Endothelial cell of umbilical vein (primary cell): ENCODE results near the gene HEXIM1. TPM values are rescaled to one million over a fixed set of nuclear protein-coding genes. Genes with fewer than 3 reads are reported as not detected.

Experiments used
- BruUV-seq: library from RNA; stranded (reverse); fragments of 400-500 nt; replicated peaks from 2 replicates; lab custom pipeline; 2021; lab: Mats Ljungman, UMichigan
- CTCF ChIA-PET: fragments of 300-600, 350-600 bp; sonication (Branson Sonifier 250); formaldehyde crosslinking; loops from one replicate; lab custom pipeline; 2021; ENCODE audit warnings: antibody characterized with exemption, inconsistent platforms; lab: Charles Lee
- POLR2A ChIA-PET: fragments of 300-600, 350-600 bp; sonication (Branson Sonifier 250); formaldehyde crosslinking; loops from one replicate; lab custom pipeline; 2021; ENCODE audit warnings: antibody characterized with exemption, inconsistent platforms; lab: Charles Lee
- DNase-seq: peaks from one replicate; pipeline ENCODE4 v3.0.0-alpha.2; 2011; ENCODE audit warnings: low read depth, low spot score
- FAIRE-seq: peaks from 2 replicates; lab custom pipeline; 2011; peaks lifted over from hg19 to GRCh38; lab: Jason Lieb, UNC
- H2AFZ ChIP-seq: 2 replicates; pipeline ENCODE4 v1.6.0; 2012; ENCODE audit warnings: low read depth, low read length, control low read depth, inconsistent platforms
- H3K27ac ChIP-seq: 2 replicates; pipeline ENCODE4 v1.5.1; 2011; ENCODE audit warnings: low read depth, mild to moderate bottlenecking, control low read depth, low read length, moderate library complexity; ENCODE audit not compliant: insufficient read depth
- H3K27me3 ChIP-seq, 2 experiments: 2 replicates each; pipeline versions ENCODE4 v1.6.0 to v1.6.1; 2011; ENCODE audit warnings: low read length in 2 of 2, mixed read lengths in 1 of 2; ENCODE audit not compliant: control insufficient read depth in 2 of 2, insufficient read depth in 2 of 2
- H3K36me3 ChIP-seq, 2 experiments: 2 replicates in 1 of 2; 3 replicates in 1 of 2; pipeline ENCODE4 v1.5.1; 2011; ENCODE audit warnings: low read length in 2 of 2, mild to moderate bottlenecking in 1 of 2, moderate library complexity in 1 of 2; ENCODE audit not compliant: control insufficient read depth in 2 of 2, insufficient read depth in 2 of 2; ENCODE audit errors: extremely low read depth in 1 of 2
- H3K4me1 ChIP-seq: 3 replicates; pipeline ENCODE4 v1.5.1; 2011; ENCODE audit warnings: mild to moderate bottlenecking, low read length; ENCODE audit not compliant: control insufficient read depth, insufficient read depth; ENCODE audit errors: extremely low read depth
- H3K4me2 ChIP-seq: 2 replicates; pipeline ENCODE4 v1.6.1; 2011; ENCODE audit warnings: low read length, control low read depth, mixed read lengths; ENCODE audit not compliant: insufficient read depth
- H3K4me3 ChIP-seq, 3 experiments: fragments of 200-600 bp in 1 of 3; sonication (generic), shearing (Covaris generic) in 1 of 3; replicated peaks in 1 of 3; 2 replicates each; pipeline ENCODE4 v1.5.1; 2011 to 2016; ENCODE audit warnings: control low read depth in 3 of 3, low read length in 3 of 3, mild to moderate bottlenecking in 2 of 3, inconsistent platforms in 1 of 3, low read depth in 1 of 3, moderate library complexity in 1 of 3; ENCODE audit not compliant: insufficient read depth in 1 of 3
- H3K79me2 ChIP-seq: 2 replicates; pipeline ENCODE4 v1.6.0; 2012; ENCODE audit warnings: low read length, inconsistent platforms; ENCODE audit not compliant: control insufficient read depth, insufficient read depth
- H3K9ac ChIP-seq: replicated peaks from 2 replicates; pipeline ENCODE3; 2011; ENCODE audit warnings: low read length, control low read depth; ENCODE audit not compliant: insufficient read depth; ENCODE audit errors: extremely low read depth
- H3K9me1 ChIP-seq: replicated peaks from 3 replicates; pipeline ENCODE4 v1.6.0; 2011; ENCODE audit warnings: mild to moderate bottlenecking, low read length; ENCODE audit not compliant: control insufficient read depth, insufficient read depth; ENCODE audit errors: extremely low read depth
- H3K9me3 ChIP-seq: replicated peaks from 2 replicates; pipeline ENCODE4 v1.5.1; 2012; ENCODE audit warnings: low read length, inconsistent platforms; ENCODE audit not compliant: control insufficient read depth, insufficient read depth
- H4K20me1 ChIP-seq: replicated peaks from 2 replicates; pipeline ENCODE3; 2011; ENCODE audit warnings: mild to moderate bottlenecking, low read length; ENCODE audit not compliant: control insufficient read depth, insufficient read depth; ENCODE audit errors: extremely low read depth
- EZH2 ChIP-seq: IDR thresholded peaks from 2 replicates; pipeline ENCODE4 v1.6.1; 2012; ENCODE audit warnings: borderline replicate concordance, low read depth, mild to moderate bottlenecking, moderate library complexity, low read length, inconsistent platforms; ENCODE audit not compliant: severe bottlenecking
- FOS ChIP-seq: IDR thresholded peaks from 2 replicates; pipeline ENCODE4 v1.6.1; 2011; ENCODE audit warnings: mild to moderate bottlenecking, low read length, moderate library complexity, borderline replicate concordance; ENCODE audit not compliant: insufficient read depth
- GATA2 ChIP-seq: IDR thresholded peaks from 2 replicates; pipeline ENCODE4 v1.7.0; 2011; ENCODE audit warnings: low read depth, mild to moderate bottlenecking, moderate library complexity, mixed read lengths, low read length; ENCODE audit not compliant: insufficient read length, insufficient read depth
- JUN ChIP-seq: IDR thresholded peaks from 2 replicates; pipeline ENCODE4 v1.6.1; 2011; ENCODE audit warnings: borderline replicate concordance, low read depth; ENCODE audit not compliant: insufficient read length, insufficient read depth
- MYC ChIP-seq: IDR thresholded peaks from one replicate; pipeline ENCODE4 v1.6.1; 2011; ENCODE audit warnings: mild to moderate bottlenecking, low read depth, low read length
- POLR2A ChIP-seq: IDR thresholded peaks from 2 replicates; pipeline ENCODE4 v1.6.1; 2012; ENCODE audit warnings: low read depth, mild to moderate bottlenecking, control low read depth, low read length
- POLR2AphosphoS5 ChIP-seq: IDR thresholded peaks from 2 replicates; pipeline ENCODE4 v1.6.1; 2012; ENCODE audit warnings: low read depth, mild to moderate bottlenecking, control low read depth, low read length, moderate library complexity; ENCODE audit not compliant: insufficient read depth
- dilution Hi-C: fragments of 300-500 bp; cut with MboI; formaldehyde crosslinking; loops from one replicate; pipeline ENCODE4 v1.15.0; 2019; ENCODE audit warnings: low sequenced_read_pairs; ENCODE audit not compliant: extremely low pct_ligation_motif_present
- intact Hi-C: fragments of 100-400 bp; cut with micrococcal nuclease; formaldehyde crosslinking; loops from one replicate; pipeline ENCODE4 v1.10.0; 2022
- polyA plus RNA-seq, 4 experiments: library from polyadenylated mRNA; depleted of rRNA in 3 of 4; stranded (reverse) in 3 of 4; unstranded in 1 of 4; fragments of >200 nt; gene quantifications; 2 replicates each; pipeline versions ENCODE4 v1.2.1 to v1.2.3, GENCODE V29; 2011 to 2012; ENCODE audit warnings: missing spikeins in 1 of 4
- total RNA-seq: library from RNA; stranded (reverse); gene quantifications from 2 replicates; pipeline ENCODE4 v1.2.3, GENCODE V29; 2021
- TF ChIP-seq, protein P1 (sequence below): IDR thresholded peaks from 2 replicates; pipeline ENCODE4 v1.6.1; 2011; ENCODE audit not compliant: insufficient read depth, insufficient read length
- TF ChIP-seq, protein P2 (sequence below), 2 donors: IDR thresholded peaks; 1 replicate in 1 of 2; 2 replicates in 1 of 2; pipeline ENCODE4 v1.5.1; 2011; ENCODE audit warnings: low read length in 2 of 2, mild to moderate bottlenecking in 2 of 2, moderate library complexity in 2 of 2, control low read depth in 1 of 2, inconsistent platforms in 1 of 2, low read depth in 1 of 2; ENCODE audit not compliant: insufficient read depth in 1 of 2; ENCODE audit errors: extremely low read depth in 1 of 2

The HEXIM1 gene
- total and polyA plus RNA-seq, 2 donors (not counting 3 experiments of a cell fraction or from before 2014, with no cell fraction given), result 7.0 to 20.0 TPM

DNA sequence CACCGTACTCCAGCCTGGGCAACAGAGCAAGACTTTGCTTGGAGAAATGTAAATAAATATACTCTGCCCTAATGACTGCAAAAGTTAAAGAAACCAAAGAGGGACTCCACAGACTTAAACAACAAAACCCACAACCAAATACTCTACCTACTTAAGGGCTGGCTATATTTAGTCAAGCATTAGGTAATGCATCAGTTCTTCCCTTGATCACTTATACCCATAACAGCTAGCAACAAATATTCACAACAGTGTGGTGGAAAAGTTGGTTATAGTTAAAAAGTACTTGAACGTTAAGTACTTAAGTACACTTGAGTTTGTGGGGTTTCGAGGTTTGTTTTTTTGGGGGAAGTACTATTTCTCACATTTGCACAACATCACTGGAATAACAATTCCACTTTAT lies 8.0 kb downstream of the HEXIM1 start:
- Histone ChIP-seq H3K4me1 (peaks cover 31% of the 10 kb centered on the region), H3K9me3 (no peaks in the 10 kb centered on the region), H3K4me2 (no peak overlapping the region), H3K9me1 (no peaks in the 10 kb centered on the region), H2AFZ (no peak overlapping the region), H3K36me3 (no peaks in the 10 kb centered on the region), H3K9ac (no peak overlapping the region), H3K27ac (no peak overlapping the region), H3K79me2 (peaks cover 26% of the 10 kb centered on the region), H3K4me3 (no peak overlapping the region), H4K20me1 (no peaks in the 10 kb centered on the region), H3K27me3 (no peaks in the 10 kb centered on the region)
- ChIA-PET CTCF (interaction anchor here (1.4 to 2.5 kb wide), 3 partner anchors 21 to 42 kb away, joined by 4 to 17 read pairs (median 5); partner anchors contain the start of gene ACBD4), POLR2A (no interaction called here)
- no TSS peak for BruUV-seq
- no peak for TF ChIP-seq GATA2
- TF ChIP-seq, protein P1, sequence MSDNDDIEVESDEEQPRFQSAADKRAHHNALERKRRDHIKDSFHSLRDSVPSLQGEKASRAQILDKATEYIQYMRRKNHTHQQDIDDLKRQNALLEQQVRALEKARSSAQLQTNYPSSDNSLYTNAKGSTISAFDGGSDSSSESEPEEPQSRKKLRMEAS, result no peak
- TF ChIP-seq, protein P2, sequence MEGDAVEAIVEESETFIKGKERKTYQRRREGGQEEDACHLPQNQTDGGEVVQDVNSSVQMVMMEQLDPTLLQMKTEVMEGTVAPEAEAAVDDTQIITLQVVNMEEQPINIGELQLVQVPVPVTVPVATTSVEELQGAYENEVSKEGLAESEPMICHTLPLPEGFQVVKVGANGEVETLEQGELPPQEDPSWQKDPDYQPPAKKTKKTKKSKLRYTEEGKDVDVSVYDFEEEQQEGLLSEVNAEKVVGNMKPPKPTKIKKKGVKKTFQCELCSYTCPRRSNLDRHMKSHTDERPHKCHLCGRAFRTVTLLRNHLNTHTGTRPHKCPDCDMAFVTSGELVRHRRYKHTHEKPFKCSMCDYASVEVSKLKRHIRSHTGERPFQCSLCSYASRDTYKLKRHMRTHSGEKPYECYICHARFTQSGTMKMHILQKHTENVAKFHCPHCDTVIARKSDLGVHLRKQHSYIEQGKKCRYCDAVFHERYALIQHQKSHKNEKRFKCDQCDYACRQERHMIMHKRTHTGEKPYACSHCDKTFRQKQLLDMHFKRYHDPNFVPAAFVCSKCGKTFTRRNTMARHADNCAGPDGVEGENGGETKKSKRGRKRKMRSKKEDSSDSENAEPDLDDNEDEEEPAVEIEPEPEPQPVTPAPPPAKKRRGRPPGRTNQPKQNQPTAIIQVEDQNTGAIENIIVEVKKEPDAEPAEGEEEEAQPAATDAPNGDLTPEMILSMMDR (IDR thresholded peaks at IDR 0.05; ENCODE audit: extremely low read depth in 1 of 2, insufficient read depth in 1 of 2, low read depth in 1 of 2, low read length in 2 of 2), result no peak
- TF ChIP-seq POLR2A, result no peak
- no peak for TF ChIP-seq POLR2AphosphoS5
- no peak for TF ChIP-seq JUN
- TF ChIP-seq EZH2, result no peak
- no peak for TF ChIP-seq MYC
- no peak for TF ChIP-seq FOS
- no peak for DNase-seq
- dilution Hi-C loops, result no loop called here
- intact Hi-C loops, result no loop called here
- FAIRE-seq, result no peak
